ENCODE results near the gene PTPRG.

DNA sequence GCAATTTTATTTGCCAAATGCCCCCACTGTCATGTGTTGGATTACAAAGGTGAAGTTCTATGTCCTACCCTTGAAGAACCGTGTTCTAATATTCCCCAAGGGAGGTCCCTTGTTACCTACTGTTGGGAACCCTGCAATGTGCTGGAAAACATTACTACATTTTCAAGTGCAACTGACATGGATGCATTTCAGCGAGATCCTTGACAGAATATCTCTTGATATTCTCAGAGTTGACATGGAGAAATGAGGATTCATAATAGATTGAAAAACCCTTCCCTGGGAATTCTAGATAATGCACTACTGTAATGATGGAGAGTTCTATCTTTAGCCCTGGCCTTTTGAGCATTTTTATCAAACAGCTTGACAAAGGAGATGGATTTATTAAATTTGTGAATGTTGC, 414.6 kb downstream of the PTPRG start:
- TF ChIP-seq POLR2AphosphoS5 (IDR thresholded peaks at IDR 0.05; ENCODE audit: low read depth, low read length) (no peak), TAF1 (IDR thresholded peaks at IDR 0.05; ENCODE audit: borderline replicate concordance, insufficient read depth, low read length) (no peak), SIN3A (IDR thresholded peaks at IDR 0.05; ENCODE audit: borderline replicate concordance, insufficient read depth, low read length) (no peak), FOXP2 (optimal IDR thresholded peaks at IDR 0.05; ENCODE audit: borderline replicate concordance, extremely low read depth, extremely low read length, insufficient read depth) (no peak)
- TF ChIP-seq, protein P1, sequence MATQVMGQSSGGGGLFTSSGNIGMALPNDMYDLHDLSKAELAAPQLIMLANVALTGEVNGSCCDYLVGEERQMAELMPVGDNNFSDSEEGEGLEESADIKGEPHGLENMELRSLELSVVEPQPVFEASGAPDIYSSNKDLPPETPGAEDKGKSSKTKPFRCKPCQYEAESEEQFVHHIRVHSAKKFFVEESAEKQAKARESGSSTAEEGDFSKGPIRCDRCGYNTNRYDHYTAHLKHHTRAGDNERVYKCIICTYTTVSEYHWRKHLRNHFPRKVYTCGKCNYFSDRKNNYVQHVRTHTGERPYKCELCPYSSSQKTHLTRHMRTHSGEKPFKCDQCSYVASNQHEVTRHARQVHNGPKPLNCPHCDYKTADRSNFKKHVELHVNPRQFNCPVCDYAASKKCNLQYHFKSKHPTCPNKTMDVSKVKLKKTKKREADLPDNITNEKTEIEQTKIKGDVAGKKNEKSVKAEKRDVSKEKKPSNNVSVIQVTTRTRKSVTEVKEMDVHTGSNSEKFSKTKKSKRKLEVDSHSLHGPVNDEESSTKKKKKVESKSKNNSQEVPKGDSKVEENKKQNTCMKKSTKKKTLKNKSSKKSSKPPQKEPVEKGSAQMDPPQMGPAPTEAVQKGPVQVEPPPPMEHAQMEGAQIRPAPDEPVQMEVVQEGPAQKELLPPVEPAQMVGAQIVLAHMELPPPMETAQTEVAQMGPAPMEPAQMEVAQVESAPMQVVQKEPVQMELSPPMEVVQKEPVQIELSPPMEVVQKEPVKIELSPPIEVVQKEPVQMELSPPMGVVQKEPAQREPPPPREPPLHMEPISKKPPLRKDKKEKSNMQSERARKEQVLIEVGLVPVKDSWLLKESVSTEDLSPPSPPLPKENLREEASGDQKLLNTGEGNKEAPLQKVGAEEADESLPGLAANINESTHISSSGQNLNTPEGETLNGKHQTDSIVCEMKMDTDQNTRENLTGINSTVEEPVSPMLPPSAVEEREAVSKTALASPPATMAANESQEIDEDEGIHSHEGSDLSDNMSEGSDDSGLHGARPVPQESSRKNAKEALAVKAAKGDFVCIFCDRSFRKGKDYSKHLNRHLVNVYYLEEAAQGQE (IDR thresholded peaks at IDR 0.05; ENCODE audit: insufficient read depth in 1 of 2, low read depth in 2 of 2, low read length in 2 of 2): no peak

All from PFSK-1 (cell line).